Stimulated activated CD4-positive, alpha-beta T cell treated with anti-CD3 and anti-CD28 coated beads, Interleukin-12 subunit alpha, Interleukin-12 subunit beta, amount 100 ng/mL, for 48 hours (primary cell): ENCODE measurements around the gene HOXC11.

Experiments
- DNase-seq, 3 donors: peaks; one replicate each; pipeline ENCODE4 v3.0.0-alpha.2; 2020; ENCODE audit warnings: low read depth in 2 of 3, low spot score in 1 of 3

The HOXC11 gene

GRCh38 chr12:54021432-54022013 is 48.6 kb downstream of the HOXC11 start:
- DNase-seq, result no peak

GRCh38 chr12:54022960-54023884 is 50.3 kb downstream of the HOXC11 start:
- no peak for DNase-seq

- DNase-seq, result no peak
Observed at GRCh38 chr12:54024127-54024526, 51.2 kb downstream of the HOXC11 start.

- DNase-seq, result no peak
Observed at GRCh38 chr12:54024581-54025305, 51.8 kb downstream of the HOXC11 start.

GRCh38 chr12:54025499-54026405 is 52.8 kb downstream of the HOXC11 start:
- DNase-seq, result no peak

- DNase-seq, result no peak
Observed at GRCh38 chr12:54026640-54027441, 53.9 kb downstream of the HOXC11 start.
